K562 (cell line): ENCODE results near the gene ATP5F1D. TPM values are rescaled to one million over a fixed set of nuclear protein-coding genes. Genes with fewer than 3 reads are reported as not detected.
A peak's percentile ranks its signal among the peaks of the same experiment; 100 is the strongest.

ENCODE experiments used
- ARID3A ChIP-seq: IDR thresholded peaks from 2 replicates; pipeline ENCODE4 v1.6.1; 2012; ENCODE audit warnings: low read depth, low read length, improper control_type of control experiment, borderline replicate concordance
- BCOR ChIP-seq: fragments of 450-650 bp; IDR thresholded peaks from 2 replicates; pipeline ENCODE4 v1.6.1; 2016
- EP300 ChIP-seq: IDR thresholded peaks from 2 replicates; pipeline ENCODE4 v1.6.1; 2012; ENCODE audit warnings: low read length, improper control_type of control experiment
- FOSL1 ChIP-seq: fragments of 200-800 bp; sonication (Bioruptor generic); conservative IDR thresholded peaks from 2 replicates; pipeline ENCODE4 v1.6.1; 2016; ENCODE audit warnings: missing genetic modification characterization, missing compliant biosample characterization
- HDAC1 ChIP-seq, 2 experiments: fragments of 450-650 bp; IDR thresholded peaks; 2 replicates each; pipeline ENCODE4 v1.6.1; 2016 to 2017; ENCODE audit warnings: inconsistent platforms in 1 of 2, mild to moderate bottlenecking in 1 of 2, moderate library complexity in 1 of 2
- HNRNPLL ChIP-seq: fragments of 200-400 bp; formaldehyde crosslinking; IDR thresholded peaks from 2 replicates; pipeline ENCODE4 v1.6.1; 2017; ENCODE audit warnings: low read length, low read depth, mild to moderate bottlenecking; ENCODE audit not compliant: poor library complexity, severe bottlenecking
- ID3 ChIP-seq, 2 experiments: fragments of 250-450 bp in 1 of 2; fragments of 450-650 bp in 1 of 2; sonication (Bioruptor Pico) in 1 of 2; IDR thresholded peaks; 2 replicates each; pipeline versions ENCODE4 v1.6.1 to v1.8.0; 2016 to 2021; ENCODE audit warnings: mild to moderate bottlenecking in 2 of 2, moderate library complexity in 2 of 2, missing compliant biosample characterization in 1 of 2, missing genetic modification characterization in 1 of 2
- IFI16 ChIP-seq: fragments of 250-450 bp; sonication (Bioruptor Pico); IDR thresholded peaks from 2 replicates; pipeline ENCODE4 v2.1.2; 2022; ENCODE audit warnings: mild to moderate bottlenecking, inconsistent platforms
- MTA2 ChIP-seq: fragments of 450-650 bp; IDR thresholded peaks from 2 replicates; pipeline ENCODE4 v1.6.1; 2016; ENCODE audit warnings: low read depth
- PHB2 ChIP-seq: fragments of 450-650 bp; IDR thresholded peaks from 2 replicates; pipeline ENCODE4 v1.6.1; 2017; ENCODE audit warnings: low read depth
- PRDM10 ChIP-seq: fragments of 450-650 bp; IDR thresholded peaks from 2 replicates; pipeline ENCODE4 v1.6.1; 2018; ENCODE audit not compliant: partially characterized antibody
- TCFL5 ChIP-seq: fragments of 250-450 bp; sonication (Bioruptor Pico); conservative IDR thresholded peaks from 2 replicates; pipeline ENCODE4 v1.6.1; 2021; ENCODE audit warnings: mild to moderate bottlenecking, moderate library complexity, matching md5 sums
- TEAD1 ChIP-seq, 2 experiments: fragments of 450-650 bp in 1 of 2; sonication (generic) in 1 of 2; formaldehyde crosslinking; IDR thresholded peaks; 2 replicates each; pipeline versions ENCODE4 v1.4.0 to v1.8.0; 2020 to 2022; ENCODE audit warnings: mild to moderate bottlenecking in 2 of 2, missing genetic modification reagents in 1 of 2
- TSC22D4 ChIP-seq: fragments of 450-650 bp; IDR thresholded peaks from 2 replicates; pipeline ENCODE4 v1.6.1; 2016; ENCODE audit warnings: missing genetic modification characterization, missing biosample characterization, control low read depth
- ZBTB12 ChIP-seq: fragments of 250-450 bp; sonication (Bioruptor Pico); IDR thresholded peaks from 2 replicates; pipeline ENCODE4 v1.4.0; 2020
- ZBTB7A ChIP-seq: IDR thresholded peaks from 2 replicates; pipeline ENCODE4 v1.6.1; 2011; ENCODE audit warnings: low read depth, mild to moderate bottlenecking, low read length, moderate library complexity, borderline replicate concordance; ENCODE audit not compliant: control insufficient read depth
- ZC3H8 ChIP-seq: fragments of 450-650 bp; IDR thresholded peaks from 2 replicates; pipeline ENCODE4 v1.6.1; 2017
- ZNF175 ChIP-seq: fragments of 200-800 bp; sonication (Bioruptor generic); IDR thresholded peaks from 2 replicates; pipeline ENCODE4 v1.6.1; 2016; ENCODE audit warnings: low read depth, mild to moderate bottlenecking, missing genetic modification characterization, missing compliant biosample characterization
- ZNF263 ChIP-seq: sonication (generic); formaldehyde crosslinking; IDR thresholded peaks from 2 replicates; pipeline ENCODE4 v1.8.0; 2022; ENCODE audit warnings: mild to moderate bottlenecking, missing genetic modification reagents, borderline replicate concordance
- ZNF408 ChIP-seq: fragments of 250-450 bp; sonication (Bioruptor Pico); IDR thresholded peaks from 2 replicates; pipeline ENCODE4 v1.4.0; 2020; ENCODE audit warnings: low read depth, mild to moderate bottlenecking, moderate library complexity
- ZNF584 ChIP-seq: fragments of 200-800 bp; sonication (Bioruptor generic); IDR thresholded peaks from 2 replicates; pipeline ENCODE4 v1.6.1; 2016; ENCODE audit warnings: low read depth, mild to moderate bottlenecking, missing genetic modification characterization, missing compliant biosample characterization
- polyA plus RNA-seq, 8 experiments: library from polyadenylated mRNA; depleted of rRNA in 4 of 8; stranded (reverse) in 5 of 8; unstranded in 3 of 8; fragments of >200 nt; fragmentation: Nextera tagmentation in 2 of 8; fragmentation: Illumina TruSeq in 1 of 8; extraction: Ambion mirVana in 2 of 8; extraction: Trizol in 1 of 8; gene quantifications; 2 replicates each; pipeline versions ENCODE4 v1.2.1 to v1.2.3, GENCODE V29; 2011 to 2014; ENCODE audit warnings: inconsistent platforms in 1 of 8, missing spikeins in 1 of 8
- total RNA-seq, 7 experiments: library from RNA; depleted of rRNA in 6 of 7; stranded (reverse); fragments of >200 nt in 6 of 7; fragmentation: Illumina TruSeq in 2 of 7; extraction: Trizol in 2 of 7; gene quantifications; 2 replicates each; pipeline versions ENCODE4 v1.2.1 to v1.2.3, GENCODE V29; 2011 to 2021; ENCODE audit warnings: low replicate concordance in 1 of 7

ATP5F1D gene
- total and polyA plus RNA-seq, 9 of the 15 experiments (the other 6 are each of a cell fraction or from before 2014, with no cell fraction given) = 3.9 to 409 (median 36.8) TPM

- no peak for TF ChIP-seq ARID3A
- peak; percentile 54; the same call in 1 of the 2 replicates for TF ChIP-seq ZBTB7A
- TF ChIP-seq HNRNPLL = peak; percentile 28
- 0 out of 4 replicates have a peak, but pooled peaks of 1 of the 2 experiments have one; percentile 19 for TF ChIP-seq TEAD1 (CRISPR knock-in tag; IDR thresholded peaks at IDR 0.05)
- TF ChIP-seq PHB2 = no peak
- peak; percentile 7; the same call in 1 of the 2 replicates for TF ChIP-seq EP300
- no peak for TF ChIP-seq ZNF408 (CRISPR knock-in tag)
- no peak for TF ChIP-seq ZC3H8
- TF ChIP-seq IFI16 (CRISPR knock-in tag) = no peak
- TF ChIP-seq ZBTB12 (CRISPR knock-in tag) = no peak
- TF ChIP-seq PRDM10 = no peak
- no peak for TF ChIP-seq ID3 (CRISPR knock-in tag; IDR thresholded peaks at IDR 0.05)
- no peak for TF ChIP-seq ID3 (tag; IDR thresholded peaks at IDR 0.05)
- peak; percentile 67 for TF ChIP-seq BCOR
- no peak for TF ChIP-seq TCFL5
- TF ChIP-seq TSC22D4 (tag) = no peak
- no peak for TF ChIP-seq MTA2
- TF ChIP-seq FOSL1 (tag) = peak; percentile 80
- peak in 1 of 2 experiments; percentile 31; a peak in 1 of 4 replicates for TF ChIP-seq HDAC1 (IDR thresholded peaks at IDR 0.05)
- 0 out of 2 replicates have a peak, but pooled peaks have one; percentile 14 for TF ChIP-seq ZNF584 (CRISPR knock-in tag)
- TF ChIP-seq ZNF263 (CRISPR knock-in tag) = 0 out of 2 replicates have a peak, but pooled peaks have one; percentile 7
- peak; percentile 68; the same call in 1 of the 2 replicates for TF ChIP-seq ZNF175
These were observed 12.0 kb downstream of the ATP5F1D start (continued) for GRCh38 chr19:1253514-1254080.
